ENCODE data around the gene ECI2. TPM values are rescaled to one million over a fixed set of nuclear protein-coding genes. Genes with fewer than 3 reads are reported as not detected.
A peak's percentile ranks its signal among the peaks of the same experiment; 100 is the strongest.
"Not testable (repeated sequence)": the region's sequence is repeated elsewhere in the genome, so short reads cannot be mapped to it uniquely, and the experiment has no call there.

ECI2 gene
- total RNA-seq, 1 experiment from 2014 or later: 2.0 TPM

- DNase-seq (ENCODE audit: low spot score): no peak
These were observed 3.9 kb upstream of the ECI2 start for GRCh38 chr6:4139272-4139671.

- DNase-seq (ENCODE audit: low spot score): no peak
These were observed 2.8 kb upstream of the ECI2 start for GRCh38 chr6:4138186-4138585.

DNA sequence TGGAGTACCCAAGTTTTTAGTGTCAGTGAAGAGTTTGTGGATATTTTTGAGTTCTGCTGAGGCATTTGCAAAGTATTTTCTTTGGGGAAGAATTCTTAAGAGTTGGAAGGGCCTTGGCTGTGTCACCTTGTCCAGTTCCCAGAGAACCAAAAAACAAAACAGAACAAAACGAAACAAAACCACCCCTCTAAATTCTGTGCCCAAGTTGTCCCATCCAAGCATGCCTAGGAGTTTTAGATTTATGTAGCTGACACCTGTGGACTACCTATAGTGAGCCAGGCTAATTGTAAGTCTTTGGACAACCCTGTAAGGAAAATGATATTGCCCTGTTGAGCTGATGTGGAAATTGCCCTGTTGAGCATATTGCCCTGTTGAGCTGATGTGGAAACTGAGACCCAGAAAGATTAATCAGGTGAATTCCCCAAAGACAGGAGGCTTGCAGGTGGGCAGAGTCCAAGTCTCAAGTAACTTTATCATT lies 1.0 kb upstream of the ECI2 start:
- DNase-seq (ENCODE audit: low spot score): no peak

GRCh38 chr6:4135665-4136353 lies 434 bp upstream of the ECI2 start:
- peak; percentile 60 for DNase-seq (ENCODE audit: low spot score)

DNA sequence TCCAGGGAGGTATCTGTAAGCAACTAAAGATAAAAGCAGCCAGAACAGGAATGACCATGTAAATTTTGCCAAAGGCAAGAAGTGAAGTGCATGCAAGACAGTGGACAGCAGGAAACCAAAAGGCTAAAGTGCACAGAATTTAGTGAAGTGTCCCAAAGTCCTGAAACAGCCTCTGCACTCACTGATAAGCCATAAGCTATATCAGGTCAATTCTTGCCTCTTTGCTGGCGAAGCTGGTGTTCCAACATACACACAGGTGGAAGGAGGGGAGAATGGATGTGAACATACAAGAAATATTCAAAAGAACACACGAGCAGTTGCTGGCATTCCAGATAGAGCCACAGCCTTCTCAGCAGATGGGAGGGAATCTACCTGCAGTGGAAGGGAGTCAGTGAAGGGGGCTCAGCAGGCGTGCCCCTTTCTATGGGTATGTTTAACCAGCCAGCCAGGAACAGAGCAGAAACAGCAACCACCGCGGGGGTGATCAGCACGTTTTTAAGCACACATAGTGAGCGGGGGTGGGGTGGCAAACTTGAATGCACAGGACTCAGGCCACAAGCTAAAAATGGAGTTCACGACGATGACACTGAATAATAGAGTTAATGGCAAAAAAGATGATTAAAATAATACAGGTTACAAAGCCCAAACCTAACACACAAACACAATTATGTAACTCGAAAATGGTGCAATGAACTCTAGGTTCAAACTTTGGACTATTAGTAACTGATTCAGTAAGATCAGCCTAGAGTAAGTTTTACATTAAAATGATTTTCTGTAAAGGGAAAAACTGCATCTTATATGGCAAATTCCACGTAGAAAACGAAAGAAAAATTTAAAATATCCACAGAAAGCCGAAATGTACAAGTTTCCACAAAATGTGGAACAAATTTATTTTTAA lies 1.2 kb downstream of the ECI2 start:
- DNase-seq (ENCODE audit: low spot score): no peak

- peak; percentile 16 for DNase-seq (ENCODE audit: low spot score)
These were observed 4.9 kb downstream of the ECI2 start for GRCh38 chr6:4130357-4130987.

DNA sequence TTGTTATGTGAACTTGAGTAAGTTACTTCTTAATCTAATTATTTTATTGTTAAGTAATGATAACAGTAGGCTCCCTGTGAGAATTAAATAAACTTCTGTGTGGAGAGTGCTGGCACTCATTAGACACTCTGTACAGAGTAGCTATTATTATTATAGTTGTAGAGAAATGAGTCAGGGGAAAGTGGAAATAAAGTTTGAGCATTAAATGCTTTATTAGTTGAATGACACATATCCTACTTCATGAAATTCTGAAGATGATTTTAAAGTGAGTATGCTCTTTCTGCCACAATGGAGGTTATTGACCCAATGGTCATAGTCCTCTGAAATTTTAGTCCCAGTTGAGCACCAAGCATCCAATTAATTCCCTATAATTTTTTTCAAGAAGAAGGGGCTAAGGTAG lies 5.9 kb downstream of the ECI2 start:
- no peak for DNase-seq (ENCODE audit: low spot score)

GRCh38 chr6:4128748-4129147 lies 6.6 kb downstream of the ECI2 start:
- DNase-seq (ENCODE audit: low spot score): no peak

- DNase-seq (ENCODE audit: low spot score): no peak
These were observed 7.3 kb downstream of the ECI2 start for GRCh38 chr6:4128072-4128471.

- peak; percentile 43 for DNase-seq (ENCODE audit: low spot score)
These were observed 9.2 kb downstream of the ECI2 start for GRCh38 chr6:4125933-4126864.

DNA sequence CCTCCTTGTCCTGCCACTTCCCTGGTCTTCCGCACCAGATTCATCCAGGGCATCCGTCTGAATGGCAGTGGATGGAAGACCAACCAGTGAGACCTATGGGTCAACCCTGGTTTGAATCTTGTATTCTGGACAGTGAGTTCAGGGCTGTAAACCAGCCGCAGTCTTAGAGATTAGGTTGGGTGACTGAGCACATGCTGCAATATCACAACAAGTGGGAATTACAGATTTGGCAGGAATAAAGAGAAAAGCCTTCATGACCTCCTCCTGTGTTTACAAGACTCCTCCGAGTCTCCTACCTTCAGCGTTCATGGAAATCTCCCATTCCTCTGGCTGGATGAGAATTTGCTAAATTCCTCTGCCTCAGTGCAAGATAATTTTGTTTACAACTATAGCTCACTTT lies 9.9 kb downstream of the ECI2 start:
- DNase-seq (ENCODE audit: low spot score): no peak

- DNase-seq (ENCODE audit: low spot score): no peak
These were observed 11.0 kb downstream of the ECI2 start for GRCh38 chr6:4124351-4124750.

DNA sequence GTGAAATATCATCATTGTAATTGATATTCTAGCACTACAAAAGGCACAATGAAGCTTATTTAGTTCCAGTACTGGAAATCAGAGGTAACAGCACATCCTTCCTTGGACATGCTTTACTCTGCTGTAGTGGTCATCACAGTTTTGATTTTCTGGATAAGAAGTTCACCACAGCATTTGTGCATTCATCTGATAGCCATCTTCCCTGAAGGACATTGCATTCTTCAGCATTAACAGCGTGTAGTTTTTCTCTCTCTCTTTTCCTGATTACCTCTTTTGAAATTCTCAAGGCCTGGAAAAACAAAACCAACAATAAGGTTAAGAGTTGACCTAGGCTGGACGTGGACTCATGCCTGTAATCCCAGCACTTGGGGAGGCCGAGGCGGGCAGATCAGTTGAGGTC lies 19.6 kb downstream of the ECI2 start:
- no peak for DNase-seq (ENCODE audit: low spot score)

DNA sequence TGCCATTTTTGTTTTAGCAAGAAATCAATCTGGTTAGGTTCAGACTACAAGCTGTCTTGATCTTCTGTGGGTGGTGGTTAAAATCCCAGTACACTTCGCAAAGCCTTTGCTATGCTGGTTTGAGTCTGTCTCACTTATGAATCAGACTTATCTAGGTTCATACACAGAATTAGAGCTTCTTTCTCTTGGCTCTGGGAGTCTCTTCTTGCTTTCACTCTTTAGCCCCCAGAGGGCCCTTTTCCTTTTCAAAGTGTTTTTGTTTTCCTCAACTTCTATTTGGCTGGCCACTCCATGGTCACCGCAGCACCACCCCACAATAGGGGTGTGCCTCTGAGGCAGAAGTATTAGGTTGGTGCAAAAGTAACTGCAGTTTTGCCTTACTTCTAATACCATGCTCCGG lies 21.3 kb downstream of the ECI2 start:
- no peak for DNase-seq (ENCODE audit: low spot score)

DNA sequence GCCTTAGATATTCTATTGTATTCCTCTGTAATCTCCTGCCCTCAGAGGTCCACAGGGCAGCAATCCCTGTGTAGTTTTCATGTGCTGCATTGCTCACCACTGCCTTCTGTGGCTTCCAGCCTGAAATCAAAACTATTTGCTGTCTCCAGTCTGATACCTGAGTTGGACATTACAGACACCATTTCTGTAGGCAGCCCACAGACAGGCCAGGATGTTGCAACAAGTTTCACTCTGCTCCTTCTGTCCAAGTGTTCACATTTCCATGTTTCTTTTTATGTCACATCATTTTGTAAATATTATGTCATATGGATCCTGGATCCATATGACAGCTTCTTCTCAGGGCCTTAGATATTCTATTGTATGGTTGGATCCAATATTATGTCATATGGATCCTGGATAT lies 21.7 kb downstream of the ECI2 start:
- no peak for DNase-seq (ENCODE audit: low spot score)

GRCh38 chr6:4112366-4112765 lies 23.0 kb downstream of the ECI2 start:
- no peak for DNase-seq (ENCODE audit: low spot score)

DNA sequence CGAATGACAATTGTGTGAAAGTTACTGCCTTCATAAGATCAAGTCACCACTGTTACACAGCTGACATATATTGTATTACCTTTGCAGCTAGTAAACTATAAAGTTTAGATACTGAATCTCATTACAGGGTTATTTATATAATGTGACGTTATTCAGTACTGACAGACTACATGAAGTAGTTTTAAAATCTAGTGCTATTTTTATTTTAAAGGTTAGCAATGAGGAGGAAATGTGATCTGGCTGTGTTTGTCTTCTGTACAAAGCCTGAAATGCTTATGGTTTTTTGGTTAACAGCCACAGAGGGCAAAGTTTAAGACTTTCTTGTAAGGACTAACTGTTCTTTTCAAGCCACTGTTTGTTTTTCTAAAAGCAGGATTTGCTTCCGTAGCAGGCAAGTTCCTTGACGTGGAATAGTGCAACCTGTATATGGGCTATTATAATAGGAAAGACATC lies 26.0 kb downstream of the ECI2 start:
- DNase-seq (ENCODE audit: low spot score): not testable (repeated sequence)

DNA sequence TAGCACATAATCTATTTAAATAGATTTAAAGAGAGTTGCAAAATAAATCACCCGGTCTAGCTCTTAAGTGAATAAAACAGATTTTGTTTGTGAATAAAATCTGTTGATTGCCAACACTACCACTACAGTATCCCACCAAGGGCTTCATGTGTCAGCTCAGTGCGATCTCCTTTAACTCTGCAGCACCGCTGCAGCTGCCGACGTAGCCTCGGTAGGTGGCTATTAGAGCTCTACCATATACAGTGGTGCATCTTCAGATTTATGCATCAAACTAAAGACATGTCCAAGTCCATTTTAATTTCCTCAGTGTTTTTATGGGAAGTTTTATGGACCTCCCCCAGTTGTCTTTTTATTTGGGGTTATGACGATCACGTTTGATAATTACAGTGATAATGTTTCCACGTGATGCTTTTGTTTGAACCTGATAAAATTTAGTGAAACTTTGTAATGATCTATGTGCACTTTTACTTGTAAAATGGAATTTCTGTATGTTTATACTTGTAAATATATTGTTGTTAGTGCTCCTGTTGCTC lies 26.7 kb downstream of the ECI2 start:
- DNase-seq (ENCODE audit: low spot score): no peak

DNA sequence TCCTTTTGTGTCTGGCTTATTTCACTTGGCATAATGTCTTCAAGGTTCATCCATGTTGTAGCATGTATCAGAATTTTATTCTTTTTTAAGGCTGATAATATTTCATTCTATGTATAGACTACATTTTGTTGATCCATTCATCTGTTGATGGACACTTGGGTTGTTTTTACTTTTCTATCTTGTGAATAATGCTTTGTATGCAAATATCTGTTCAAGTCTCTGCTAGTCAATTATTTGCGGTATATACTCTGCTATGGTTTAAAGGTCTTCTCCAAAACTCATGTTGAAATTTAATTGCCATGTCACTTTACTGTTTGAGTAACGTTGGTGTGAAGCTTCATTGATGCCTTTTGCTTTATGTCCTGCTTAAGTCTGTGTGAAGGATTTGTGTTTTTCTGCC lies 27.5 kb downstream of the ECI2 start:
- no peak for DNase-seq (ENCODE audit: low spot score)

GRCh38 chr6:4105980-4106536 lies 29.3 kb downstream of the ECI2 start:
- no peak for DNase-seq (ENCODE audit: low spot score)

GRCh38 chr6:4103929-4104328 lies 31.4 kb downstream of the ECI2 start:
- DNase-seq (ENCODE audit: low spot score): no peak
